PFSK-1 (cell line): ENCODE measurements around the gene UBE2Z.

ENCODE experiments used
- FOXP2 ChIP-seq: optimal IDR thresholded peaks from 2 replicates; pipeline ENCODE3; 2011; ENCODE audit warnings: borderline replicate concordance, control low read depth, inconsistent platforms; ENCODE audit not compliant: insufficient read depth; ENCODE audit errors: extremely low read length, extremely low read depth
- POLR2AphosphoS5 ChIP-seq: IDR thresholded peaks from 2 replicates; pipeline ENCODE4 v1.6.1; 2012; ENCODE audit warnings: low read depth, mild to moderate bottlenecking, control low read depth, low read length, moderate library complexity
- TAF1 ChIP-seq: IDR thresholded peaks from 2 replicates; pipeline ENCODE4 v1.6.1; 2012; ENCODE audit warnings: low read length, control low read depth, borderline replicate concordance; ENCODE audit not compliant: insufficient read depth

- TF ChIP-seq TAF1 (no peak), POLR2AphosphoS5 (no peak), FOXP2 (no peak)
These were observed 39.2 kb upstream of the UBE2Z start for GRCh38 chr17:48868916-48869500.
